B cell (primary cell): Measurements from ENCODE around the gene ERC2. TPM values are rescaled to one million over a fixed set of nuclear protein-coding genes. Genes with fewer than 3 reads are reported as not detected.

Source experiments
- ATAC-seq: fragments of 200-7000 bp; cut with Tn5 transposase; one replicate; pipeline ENCODE4 v1.10.0; 2021; ENCODE audit warnings: low read depth, mild to moderate bottlenecking, moderate number of reproducible peaks, moderate library complexity
- CTCF ChIA-PET: fragments of 350-600 bp; sonication (Branson Sonifier 250); formaldehyde crosslinking; loops from one replicate; lab custom pipeline; 2021; ENCODE audit warnings: antibody characterized with exemption, inconsistent platforms; lab: Charles Lee
- POLR2A ChIA-PET: fragments of 350-600 bp; sonication (Branson Sonifier 250); formaldehyde crosslinking; loops from one replicate; lab custom pipeline; 2021; ENCODE audit warnings: antibody characterized with exemption; lab: Charles Lee
- DNase-seq: peaks from one replicate; pipeline ENCODE4 v3.0.0; 2013
- H2AFZ ChIP-seq: 2 replicates; pipeline ENCODE4 v1.6.1; 2012; ENCODE audit warnings: mild to moderate bottlenecking, low read depth, low read length; ENCODE audit not compliant: insufficient read depth, poor library complexity, severe bottlenecking
- H3K27ac ChIP-seq, 2 donors: 1 replicate in 1 of 2; 2 replicates in 1 of 2; pipeline ENCODE4 v1.5.1; 2012 to 2013; ENCODE audit warnings: low read length in 2 of 2, mild to moderate bottlenecking in 2 of 2, moderate library complexity in 1 of 2
- H3K27me3 ChIP-seq, 4 experiments: fragments of 200-600 bp in 1 of 4; sonication (generic) in 1 of 4; replicated peaks in 1 of 4; 1 replicate in 2 of 4; 2 replicates in 2 of 4; pipeline versions ENCODE4 v1.6.1 to v1.7.0; 2013 to 2016; ENCODE audit warnings: low read length in 3 of 4, mild to moderate bottlenecking in 2 of 4, mixed read lengths in 1 of 4, moderate library complexity in 1 of 4; ENCODE audit not compliant: insufficient read depth in 4 of 4, control insufficient read depth in 3 of 4; ENCODE audit errors: control extremely low read depth in 1 of 4
- H3K36me3 ChIP-seq, 2 experiments: replicated peaks in 1 of 2; 1 replicate in 1 of 2; 2 replicates in 1 of 2; pipeline versions ENCODE4 v1.6.1 to v1.7.1; 2013; ENCODE audit warnings: low read length in 1 of 2; ENCODE audit not compliant: insufficient read depth in 2 of 2, control insufficient read depth in 1 of 2; ENCODE audit errors: control extremely low read depth in 1 of 2, extremely low read depth in 1 of 2
- H3K4me1 ChIP-seq, 2 donors: fragments of 200-600 bp in 1 of 2; sonication (generic) in 1 of 2; 1 replicate in 1 of 2; 2 replicates in 1 of 2; pipeline versions ENCODE4 v1.5.1 to v1.6.1; 2013 to 2017; ENCODE audit warnings: low read length in 2 of 2; ENCODE audit not compliant: control insufficient read depth in 2 of 2, insufficient read depth in 2 of 2
- H3K4me2 ChIP-seq: replicated peaks from 2 replicates; pipeline ENCODE3; 2012; ENCODE audit warnings: mild to moderate bottlenecking, low read depth, low read length; ENCODE audit not compliant: poor library complexity, severe bottlenecking
- H3K4me3 ChIP-seq, 5 experiments: fragments of 200-600 bp in 1 of 5; sonication (generic) in 1 of 5; 1 replicate in 3 of 5; 2 replicates in 2 of 5; pipeline versions ENCODE4 v1.5.1 to v1.7.0; 2011 to 2016; ENCODE audit warnings: low read length in 4 of 5, mild to moderate bottlenecking in 4 of 5, low read depth in 2 of 5, control low read depth in 1 of 5, moderate library complexity in 1 of 5; ENCODE audit not compliant: insufficient read depth in 1 of 5; ENCODE audit errors: control extremely low read depth in 1 of 5, extremely low read depth in 1 of 5
- H3K79me2 ChIP-seq: fragments of 200-600 bp; sonication (generic); one replicate; pipeline ENCODE4 v1.6.0; 2016; ENCODE audit warnings: low read length; ENCODE audit not compliant: control insufficient read depth, insufficient read depth
- H3K9ac ChIP-seq: fragments of 200-600 bp; sonication (generic); 2 replicates; pipeline ENCODE4 v1.6.1; 2017; ENCODE audit warnings: mild to moderate bottlenecking, low read length, moderate library complexity
- H3K9me3 ChIP-seq, 3 donors: one replicate each; pipeline versions ENCODE4 v1.6.1 to v1.7.1; 2013; ENCODE audit warnings: low read length in 2 of 3; ENCODE audit not compliant: control insufficient read depth in 2 of 3, insufficient read depth in 1 of 3; ENCODE audit errors: control extremely low read depth in 1 of 3
- H4K20me1 ChIP-seq: 2 replicates; pipeline ENCODE4 v1.6.0; 2012; ENCODE audit warnings: mild to moderate bottlenecking, low read length; ENCODE audit not compliant: insufficient read depth, control insufficient read depth, poor library complexity, severe bottlenecking
- H3K27ac Mint-ChIP-seq: one replicate; pipeline ENCODE4 v1.8.0; 2021; ENCODE audit warnings: mixed read lengths
- H3K27me3 Mint-ChIP-seq: one replicate; pipeline ENCODE4 v1.8.0; 2021; ENCODE audit warnings: mixed read lengths
- H3K4me1 Mint-ChIP-seq: one replicate; pipeline ENCODE4 v1.8.0; 2021; ENCODE audit warnings: mixed read lengths
- H3K4me3 Mint-ChIP-seq: one replicate; pipeline ENCODE4 v1.8.0; 2021; ENCODE audit warnings: mixed read lengths
- H3K9me3 Mint-ChIP-seq: one replicate; pipeline ENCODE4 v1.8.0; 2022; ENCODE audit warnings: mixed read lengths; ENCODE audit not compliant: insufficient read depth
- EZH2 ChIP-seq: IDR thresholded peaks from 2 replicates; pipeline ENCODE4 v1.6.1; 2012; ENCODE audit warnings: borderline replicate concordance, low read depth, mild to moderate bottlenecking, moderate library complexity, low read length; ENCODE audit not compliant: insufficient read depth, poor library complexity, severe bottlenecking
- WGBS: methylation state at CpG from one replicate; pipeline ENCODE4 v1.1.5; 2013; ENCODE audit warnings: missing lambda C conversion rate; ENCODE audit not compliant: insufficient coverage; 5-methylcytosine and 5-hydroxymethylcytosine counted together
- intact Hi-C: fragments of 100-400 bp; cut with micrococcal nuclease; formaldehyde crosslinking; loops from one replicate; pipeline ENCODE4 v1.10.0; 2022
- polyA plus RNA-seq: library from polyadenylated mRNA; depleted of rRNA; stranded (reverse); fragments of >200 nt; gene quantifications from 2 replicates; pipeline ENCODE4 v1.2.3, GENCODE V29; 2012
- total RNA-seq, 2 donors: library from RNA; stranded (reverse); fragments of 120-200 nt in 1 of 2; gene quantifications; 1 replicate in 1 of 2; 2 replicates in 1 of 2; pipeline versions ENCODE4 v1.2.3 to v1.2.4, GENCODE V29; 2013 to 2022
- TF ChIP-seq, protein P1 (sequence below): fragments of 200-600 bp; IDR thresholded peaks from one replicate; pipeline ENCODE4 v1.8.0; 2022; ENCODE audit warnings: antibody characterized with exemption, mild to moderate bottlenecking

The ERC2 gene
- total and polyA plus RNA-seq, 2 donors (not counting 1 experiment from before 2014, with no cell fraction given) = not detected

DNA sequence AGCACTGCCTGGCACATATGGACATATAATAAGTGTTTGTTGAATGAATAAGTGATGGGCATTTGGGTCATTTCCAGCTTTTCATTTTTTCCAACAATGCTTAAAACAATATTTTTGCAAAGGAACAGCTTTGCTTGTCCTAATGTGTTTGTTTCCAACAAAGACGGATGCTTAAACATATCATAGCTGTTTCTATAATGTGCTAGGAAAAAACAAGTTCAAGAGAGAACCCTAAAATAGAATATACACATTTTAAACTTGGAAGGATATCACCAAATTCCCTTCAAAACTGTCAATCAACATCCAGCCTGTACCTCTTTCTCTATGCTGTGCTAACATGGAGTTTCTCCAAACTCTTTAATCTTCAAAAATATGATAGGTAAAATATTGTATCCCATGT, 756.6 kb downstream of the ERC2 start:
- H3K27me3 Mint-ChIP-seq = no peaks in the 10 kb centered on the region
- POLR2A ChIA-PET = no interaction called here
- WGBS = no CpG with 5 or more reads among the region's 1 CpG

GRCh38 chr3:55709411-55710012, 758.8 kb downstream of the ERC2 start:
- no peak overlapping the region for H2AFZ ChIP-seq
- H3K9me3 ChIP-seq = no peaks in the 10 kb centered on the region
- no peaks in the 10 kb centered on the region for H3K79me2 ChIP-seq
- H3K4me3 ChIP-seq = no peak overlapping the region
- no peaks in the 10 kb centered on the region for H3K27me3 Mint-ChIP-seq
- H3K36me3 ChIP-seq = no peaks in the 10 kb centered on the region
- ATAC-seq = no peak
- H3K27ac Mint-ChIP-seq = no peak overlapping the region
- no peaks in the 10 kb centered on the region for H3K4me1 Mint-ChIP-seq
- DNase-seq = no peak
- H3K27me3 ChIP-seq = no peaks in the 10 kb centered on the region
- H4K20me1 ChIP-seq = no peaks in the 10 kb centered on the region
- no peaks in the 10 kb centered on the region for H3K4me1 ChIP-seq
- H3K9me3 Mint-ChIP-seq = no peaks in the 10 kb centered on the region
- WGBS = 80% methylated on average over 4 of the region's 8 CpGs
- CTCF ChIA-PET = no interaction called here
- H3K9ac ChIP-seq = no peak overlapping the region
- intact Hi-C loops = no loop called here
- H3K4me2 ChIP-seq = no peak overlapping the region
- no peak overlapping the region for H3K27ac ChIP-seq
- TF ChIP-seq EZH2 = no peak
- TF ChIP-seq, protein P1, sequence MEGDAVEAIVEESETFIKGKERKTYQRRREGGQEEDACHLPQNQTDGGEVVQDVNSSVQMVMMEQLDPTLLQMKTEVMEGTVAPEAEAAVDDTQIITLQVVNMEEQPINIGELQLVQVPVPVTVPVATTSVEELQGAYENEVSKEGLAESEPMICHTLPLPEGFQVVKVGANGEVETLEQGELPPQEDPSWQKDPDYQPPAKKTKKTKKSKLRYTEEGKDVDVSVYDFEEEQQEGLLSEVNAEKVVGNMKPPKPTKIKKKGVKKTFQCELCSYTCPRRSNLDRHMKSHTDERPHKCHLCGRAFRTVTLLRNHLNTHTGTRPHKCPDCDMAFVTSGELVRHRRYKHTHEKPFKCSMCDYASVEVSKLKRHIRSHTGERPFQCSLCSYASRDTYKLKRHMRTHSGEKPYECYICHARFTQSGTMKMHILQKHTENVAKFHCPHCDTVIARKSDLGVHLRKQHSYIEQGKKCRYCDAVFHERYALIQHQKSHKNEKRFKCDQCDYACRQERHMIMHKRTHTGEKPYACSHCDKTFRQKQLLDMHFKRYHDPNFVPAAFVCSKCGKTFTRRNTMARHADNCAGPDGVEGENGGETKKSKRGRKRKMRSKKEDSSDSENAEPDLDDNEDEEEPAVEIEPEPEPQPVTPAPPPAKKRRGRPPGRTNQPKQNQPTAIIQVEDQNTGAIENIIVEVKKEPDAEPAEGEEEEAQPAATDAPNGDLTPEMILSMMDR = no peak
- H3K4me3 Mint-ChIP-seq = no peak overlapping the region
- POLR2A ChIA-PET = no interaction called here

More for the DNA sequence above, 756.6 kb downstream of the ERC2 start:
- DNase-seq (no peak), ATAC-seq (no peak)
- Histone ChIP-seq H3K27me3 (no peaks in the 10 kb centered on the region), H2AFZ (no peak overlapping the region), H3K36me3 (no peaks in the 10 kb centered on the region), H3K9ac (no peak overlapping the region), H3K4me2 (no peak overlapping the region), H4K20me1 (no peaks in the 10 kb centered on the region), H3K79me2 (no peaks in the 10 kb centered on the region), H3K9me3 (no peaks in the 10 kb centered on the region), H3K4me1 (no peaks in the 10 kb centered on the region), H3K4me3 (no peak overlapping the region), H3K27ac (no peak overlapping the region)
- no peaks in the 10 kb centered on the region for H3K9me3 Mint-ChIP-seq
- H3K4me1 Mint-ChIP-seq = no peaks in the 10 kb centered on the region
- no peak overlapping the region for H3K27ac Mint-ChIP-seq
- CTCF ChIA-PET = no interaction called here
- TF ChIP-seq, protein P1 = no peak
- no peak for TF ChIP-seq EZH2
- no peak overlapping the region for H3K4me3 Mint-ChIP-seq
- intact Hi-C loops = no loop called here
